Effector memory CD4-positive, alpha-beta T cell (primary cell): ENCODE results near the gene PRKCZ.

Experiments
- DNase-seq, 3 donors: peaks; one replicate each; pipeline ENCODE4 v3.0.0-alpha.2; 2020
- H3K27ac ChIP-seq: 2 replicates; pipeline ENCODE4 v1.7.0; 2013; ENCODE audit warnings: mild to moderate bottlenecking, low read length, moderate library complexity; ENCODE audit not compliant: insufficient read depth, poor library complexity, severe bottlenecking
- H3K27me3 ChIP-seq: replicated peaks from 2 replicates; pipeline ENCODE4 v1.7.0; 2013; ENCODE audit warnings: mild to moderate bottlenecking, low read length; ENCODE audit not compliant: insufficient read depth, control insufficient read depth, poor library complexity, severe bottlenecking
- H3K36me3 ChIP-seq: 2 replicates; pipeline ENCODE4 v1.7.0; 2013; ENCODE audit warnings: mild to moderate bottlenecking, low read length, moderate library complexity; ENCODE audit not compliant: control insufficient read depth, insufficient read depth
- H3K4me1 ChIP-seq: 2 replicates; pipeline ENCODE4 v1.7.0; 2013; ENCODE audit warnings: low read length, mild to moderate bottlenecking; ENCODE audit not compliant: control insufficient read depth, insufficient read depth, poor library complexity, severe bottlenecking
- H3K4me3 ChIP-seq: 2 replicates; pipeline ENCODE4 v1.7.0; 2013; ENCODE audit warnings: low read length, low read depth, mild to moderate bottlenecking; ENCODE audit not compliant: insufficient read depth, poor library complexity, severe bottlenecking
- H3K9me3 ChIP-seq: 2 replicates; pipeline ENCODE4 v1.7.0; 2013; ENCODE audit warnings: mild to moderate bottlenecking, low read length, moderate library complexity; ENCODE audit not compliant: control insufficient read depth

The PRKCZ gene

GRCh38 chr1:2126331-2127186 lies 76.3 kb downstream of the PRKCZ start:
- H3K4me1 ChIP-seq = peaks cover 9% of the 10 kb centered on the region
- no peak overlapping the region for H3K4me3 ChIP-seq
- H3K36me3 ChIP-seq = no peaks in the 10 kb centered on the region
- no peak overlapping the region for H3K27ac ChIP-seq
- H3K9me3 ChIP-seq = no peaks in the 10 kb centered on the region
- no peak for DNase-seq
- no peaks in the 10 kb centered on the region for H3K27me3 ChIP-seq

- H3K27me3 ChIP-seq = no peaks in the 10 kb centered on the region
- H3K9me3 ChIP-seq = no peaks in the 10 kb centered on the region
- no peak overlapping the region for H3K27ac ChIP-seq
- H3K4me1 ChIP-seq = peaks cover 14% of the 10 kb centered on the region
- H3K4me3 ChIP-seq = no peak overlapping the region
- no peak for DNase-seq
- no peaks in the 10 kb centered on the region for H3K36me3 ChIP-seq
Observed at GRCh38 chr1:2127187-2128145, 77.3 kb downstream of the PRKCZ start.

GRCh38 chr1:2128189-2128901 lies 78.1 kb downstream of the PRKCZ start:
- Histone ChIP-seq H3K4me1 (peaks cover 21% of the 10 kb centered on the region), H3K4me3 (no peak overlapping the region), H3K9me3 (no peaks in the 10 kb centered on the region), H3K27me3 (no peaks in the 10 kb centered on the region), H3K27ac (no peak overlapping the region), H3K36me3 (no peaks in the 10 kb centered on the region)
- no peak for DNase-seq

- no peak for DNase-seq
- Histone ChIP-seq H3K36me3 (no peaks in the 10 kb centered on the region), H3K4me3 (no peak overlapping the region), H3K27me3 (no peaks in the 10 kb centered on the region), H3K9me3 (no peaks in the 10 kb centered on the region), H3K4me1 (peaks cover 25% of the 10 kb centered on the region), H3K27ac (no peak overlapping the region)
Observed at GRCh38 chr1:2129256-2129943, 79.2 kb downstream of the PRKCZ start.

- no peak for DNase-seq
- H3K36me3 ChIP-seq = no peaks in the 10 kb centered on the region
- H3K4me3 ChIP-seq = no peak overlapping the region
- H3K27ac ChIP-seq = no peak overlapping the region
- H3K27me3 ChIP-seq = no peaks in the 10 kb centered on the region
- H3K4me1 ChIP-seq = peaks cover 25% of the 10 kb centered on the region
- H3K9me3 ChIP-seq = no peaks in the 10 kb centered on the region
Observed at GRCh38 chr1:2130156-2130555, 79.9 kb downstream of the PRKCZ start.

- H3K36me3 ChIP-seq = no peaks in the 10 kb centered on the region
- DNase-seq = no peak
- H3K27ac ChIP-seq = no peak overlapping the region
- peaks cover 25% of the 10 kb centered on the region for H3K4me1 ChIP-seq
- H3K4me3 ChIP-seq = no peak overlapping the region
- H3K27me3 ChIP-seq = no peaks in the 10 kb centered on the region
- no peaks in the 10 kb centered on the region for H3K9me3 ChIP-seq
Observed at GRCh38 chr1:2130871-2131289, 80.7 kb downstream of the PRKCZ start.

GRCh38 chr1:2132222-2133038 lies 82.2 kb downstream of the PRKCZ start:
- H3K36me3 ChIP-seq = no peaks in the 10 kb centered on the region
- H3K4me3 ChIP-seq = peak overlapping the region; percentile 58
- H3K9me3 ChIP-seq = no peaks in the 10 kb centered on the region
- DNase-seq = no peak
- no peaks in the 10 kb centered on the region for H3K27me3 ChIP-seq
- H3K4me1 ChIP-seq = peaks cover 16% of the 10 kb centered on the region
- H3K27ac ChIP-seq = peak overlapping the region; percentile 77

- no peaks in the 10 kb centered on the region for H3K36me3 ChIP-seq
- peaks cover 16% of the 10 kb centered on the region for H3K4me1 ChIP-seq
- no peaks in the 10 kb centered on the region for H3K9me3 ChIP-seq
- peak; percentile 96 to 98 (median 97) for DNase-seq
- H3K4me3 ChIP-seq = peak overlapping the region; percentile 58
- H3K27me3 ChIP-seq = no peaks in the 10 kb centered on the region
- peak overlapping the region; percentile 77 for H3K27ac ChIP-seq
Observed at GRCh38 chr1:2133039-2133878, 83.0 kb downstream of the PRKCZ start.
